Measurements from ENCODE around the gene CNIH3.

The CNIH3 gene

DNA sequence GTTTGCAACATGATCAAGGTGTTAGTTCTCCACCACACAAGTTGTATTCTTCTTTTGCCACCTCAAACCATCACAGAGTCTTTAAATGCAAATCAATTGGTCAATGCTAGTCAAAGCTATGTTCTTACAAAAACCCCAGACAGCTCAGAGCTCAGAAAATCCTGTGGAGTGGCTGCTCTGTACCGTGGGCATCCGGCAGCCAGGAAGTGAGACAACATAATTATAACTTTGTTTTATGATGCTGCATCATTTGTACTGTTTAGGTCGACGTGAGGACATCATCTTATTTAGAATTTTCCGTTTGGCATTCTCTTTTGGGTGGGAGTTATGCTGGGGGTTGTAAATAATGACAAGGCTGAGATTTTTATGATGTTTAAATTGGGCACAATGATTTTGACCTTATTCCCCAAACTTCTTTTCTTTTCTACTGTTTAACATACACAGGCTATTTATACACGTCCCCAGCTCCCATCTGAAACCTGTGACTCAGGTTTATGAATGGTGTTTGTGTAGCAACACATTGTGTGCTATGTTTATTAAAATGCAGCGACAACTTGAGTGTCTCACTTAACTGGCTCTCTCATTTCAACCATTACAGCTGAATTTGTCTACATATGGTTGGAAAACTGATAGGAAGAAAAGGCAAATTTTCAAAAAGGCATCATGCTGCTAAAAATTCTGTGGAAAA, 124.0 kb downstream of the CNIH3 start:
- no peak overlapping the region for H3K27ac ChIP-seq (ENCODE audit: low read depth, low read length)
- H3K9ac ChIP-seq (ENCODE audit: low read length): no peak overlapping the region

DNA sequence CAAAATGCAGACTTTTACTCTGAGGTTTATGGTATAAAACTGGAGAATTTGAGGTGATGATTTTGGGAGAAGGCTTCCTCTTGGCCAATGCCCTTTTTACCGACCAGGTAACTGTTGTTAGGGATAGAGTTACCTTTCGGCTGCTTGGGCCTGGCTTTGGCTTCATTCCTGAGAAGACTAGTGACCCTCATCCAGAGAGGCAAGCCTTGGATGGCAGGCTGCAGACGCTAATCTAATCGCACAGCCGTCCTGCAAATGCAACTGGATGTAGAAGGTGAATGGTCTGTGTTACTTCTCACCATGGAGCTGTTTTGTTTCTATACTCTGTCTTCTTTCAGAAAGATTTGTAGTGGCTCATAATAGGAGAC, 124.6 kb downstream of the CNIH3 start:
- H3K4me2 ChIP-seq (ENCODE audit: low read depth, low read length, poor library complexity, severe bottlenecking): no peak overlapping the region

More for the DNA sequence above, 124.0 kb downstream of the CNIH3 start:
- TF ChIP-seq, protein P1, sequence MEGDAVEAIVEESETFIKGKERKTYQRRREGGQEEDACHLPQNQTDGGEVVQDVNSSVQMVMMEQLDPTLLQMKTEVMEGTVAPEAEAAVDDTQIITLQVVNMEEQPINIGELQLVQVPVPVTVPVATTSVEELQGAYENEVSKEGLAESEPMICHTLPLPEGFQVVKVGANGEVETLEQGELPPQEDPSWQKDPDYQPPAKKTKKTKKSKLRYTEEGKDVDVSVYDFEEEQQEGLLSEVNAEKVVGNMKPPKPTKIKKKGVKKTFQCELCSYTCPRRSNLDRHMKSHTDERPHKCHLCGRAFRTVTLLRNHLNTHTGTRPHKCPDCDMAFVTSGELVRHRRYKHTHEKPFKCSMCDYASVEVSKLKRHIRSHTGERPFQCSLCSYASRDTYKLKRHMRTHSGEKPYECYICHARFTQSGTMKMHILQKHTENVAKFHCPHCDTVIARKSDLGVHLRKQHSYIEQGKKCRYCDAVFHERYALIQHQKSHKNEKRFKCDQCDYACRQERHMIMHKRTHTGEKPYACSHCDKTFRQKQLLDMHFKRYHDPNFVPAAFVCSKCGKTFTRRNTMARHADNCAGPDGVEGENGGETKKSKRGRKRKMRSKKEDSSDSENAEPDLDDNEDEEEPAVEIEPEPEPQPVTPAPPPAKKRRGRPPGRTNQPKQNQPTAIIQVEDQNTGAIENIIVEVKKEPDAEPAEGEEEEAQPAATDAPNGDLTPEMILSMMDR (IDR thresholded peaks at IDR 0.05; ENCODE audit: insufficient read depth, low read length, poor library complexity, severe bottlenecking): no peak
- no peak for TF ChIP-seq EZH2phosphoT487 (conservative IDR thresholded peaks at IDR 0.05; ENCODE audit: low read length)
- no peaks in the 10 kb centered on the region for H3K36me3 ChIP-seq (ENCODE audit: low read length)
- no peak overlapping the region for H3K4me2 ChIP-seq (ENCODE audit: low read depth, low read length, poor library complexity, severe bottlenecking)
- no peaks in the 10 kb centered on the region for H3K9me3 ChIP-seq (ENCODE audit: insufficient read depth, low read length)
- H4K20me1 ChIP-seq (ENCODE audit: low read depth, low read length): no peaks in the 10 kb centered on the region
- H2AFZ ChIP-seq (ENCODE audit: low read depth, low read length, severe bottlenecking): no peak overlapping the region
- no peak overlapping the region for H3K4me3 ChIP-seq (ENCODE audit: insufficient read depth, low read length, poor library complexity, severe bottlenecking)
- H3K79me2 ChIP-seq (ENCODE audit: insufficient read depth, low read length): no peaks in the 10 kb centered on the region
- H3K9me2 ChIP-seq (replicated peaks; ENCODE audit: insufficient read depth, low read length): no peaks in the 10 kb centered on the region
- no peaks in the 10 kb centered on the region for H3K27me3 ChIP-seq (ENCODE audit: low read length)
- H3F3A ChIP-seq (ENCODE audit: insufficient read depth): no peaks in the 10 kb centered on the region

DNA sequence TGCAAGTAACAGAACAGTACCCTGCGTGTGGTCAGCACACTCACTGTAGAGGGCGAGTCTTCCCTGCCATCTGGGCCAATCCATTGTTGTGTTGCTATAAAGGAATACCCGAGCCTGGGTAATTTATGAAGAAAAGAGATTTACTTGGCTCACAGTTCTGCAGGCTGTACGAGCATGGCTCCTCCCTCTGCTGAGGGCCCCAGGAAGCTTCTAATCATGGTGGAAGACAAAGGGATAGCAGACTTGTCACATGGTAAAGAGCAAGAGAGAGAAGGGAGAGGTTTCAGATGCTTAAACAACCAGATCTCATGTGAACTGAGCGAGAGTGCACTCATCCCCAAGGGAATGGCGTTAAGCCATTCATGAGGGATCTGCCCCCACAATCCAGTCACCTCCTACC, 126.2 kb downstream of the CNIH3 start:
- Histone ChIP-seq H3K4me3 (ENCODE audit: insufficient read depth, low read length, poor library complexity, severe bottlenecking) (no peak overlapping the region), H3K9ac (ENCODE audit: low read length) (no peak overlapping the region), H3F3A (ENCODE audit: insufficient read depth) (no peaks in the 10 kb centered on the region), H3K27ac (ENCODE audit: low read depth, low read length) (no peak overlapping the region), H3K9me3 (ENCODE audit: insufficient read depth, low read length) (no peaks in the 10 kb centered on the region), H2AFZ (ENCODE audit: low read depth, low read length, severe bottlenecking) (no peak overlapping the region), H4K20me1 (ENCODE audit: low read depth, low read length) (no peaks in the 10 kb centered on the region), H3K4me2 (ENCODE audit: low read depth, low read length, poor library complexity, severe bottlenecking) (no peak overlapping the region), H3K79me2 (ENCODE audit: insufficient read depth, low read length) (no peaks in the 10 kb centered on the region), H3K27me3 (ENCODE audit: low read length) (no peaks in the 10 kb centered on the region), H3K36me3 (ENCODE audit: low read length) (no peaks in the 10 kb centered on the region), H3K9me2 (replicated peaks; ENCODE audit: insufficient read depth, low read length) (no peaks in the 10 kb centered on the region)
- TF ChIP-seq, protein P1 (IDR thresholded peaks at IDR 0.05; ENCODE audit: insufficient read depth, low read length, poor library complexity, severe bottlenecking): no peak
- TF ChIP-seq EZH2phosphoT487 (conservative IDR thresholded peaks at IDR 0.05; ENCODE audit: low read length): no peak

More for the DNA sequence above, 124.6 kb downstream of the CNIH3 start:
- Histone ChIP-seq H4K20me1 (ENCODE audit: low read depth, low read length) (no peaks in the 10 kb centered on the region), H3K27ac (ENCODE audit: low read depth, low read length) (no peak overlapping the region), H3K9me3 (ENCODE audit: insufficient read depth, low read length) (no peaks in the 10 kb centered on the region), H3F3A (ENCODE audit: insufficient read depth) (no peaks in the 10 kb centered on the region), H3K9me2 (replicated peaks; ENCODE audit: insufficient read depth, low read length) (no peaks in the 10 kb centered on the region), H3K4me3 (ENCODE audit: insufficient read depth, low read length, poor library complexity, severe bottlenecking) (no peak overlapping the region), H2AFZ (ENCODE audit: low read depth, low read length, severe bottlenecking) (no peak overlapping the region), H3K36me3 (ENCODE audit: low read length) (no peaks in the 10 kb centered on the region), H3K79me2 (ENCODE audit: insufficient read depth, low read length) (no peaks in the 10 kb centered on the region), H3K9ac (ENCODE audit: low read length) (no peak overlapping the region), H3K27me3 (ENCODE audit: low read length) (no peaks in the 10 kb centered on the region)
- no peak for TF ChIP-seq EZH2phosphoT487 (conservative IDR thresholded peaks at IDR 0.05; ENCODE audit: low read length)
- TF ChIP-seq, protein P1 (IDR thresholded peaks at IDR 0.05; ENCODE audit: insufficient read depth, low read length, poor library complexity, severe bottlenecking): no peak
